Endothelial cell of umbilical vein (primary cell): ENCODE data around the gene WDR90.

ENCODE experiments used
- CTCF ChIP-seq, 2 donors: IDR thresholded peaks; 1 replicate in 1 of 2; 2 replicates in 1 of 2; pipeline ENCODE4 v1.5.1; 2011; ENCODE audit warnings: low read length in 2 of 2, mild to moderate bottlenecking in 2 of 2, moderate library complexity in 2 of 2, control low read depth in 1 of 2, inconsistent platforms in 1 of 2, low read depth in 1 of 2; ENCODE audit not compliant: insufficient read depth in 1 of 2; ENCODE audit errors: extremely low read depth in 1 of 2
- EZH2 ChIP-seq: IDR thresholded peaks from 2 replicates; pipeline ENCODE4 v1.6.1; 2012; ENCODE audit warnings: borderline replicate concordance, low read depth, mild to moderate bottlenecking, moderate library complexity, low read length, inconsistent platforms; ENCODE audit not compliant: severe bottlenecking
- MAX ChIP-seq: IDR thresholded peaks from 2 replicates; pipeline ENCODE4 v1.6.1; 2011; ENCODE audit not compliant: insufficient read depth, insufficient read length
- MYC ChIP-seq: IDR thresholded peaks from one replicate; pipeline ENCODE4 v1.6.1; 2011; ENCODE audit warnings: mild to moderate bottlenecking, low read depth, low read length
- POLR2A ChIP-seq: IDR thresholded peaks from 2 replicates; pipeline ENCODE4 v1.6.1; 2012; ENCODE audit warnings: low read depth, mild to moderate bottlenecking, control low read depth, low read length
- POLR2AphosphoS5 ChIP-seq: IDR thresholded peaks from 2 replicates; pipeline ENCODE4 v1.6.1; 2012; ENCODE audit warnings: low read depth, mild to moderate bottlenecking, control low read depth, low read length, moderate library complexity; ENCODE audit not compliant: insufficient read depth

GRCh38 chr16:668519-669171, 19.5 kb downstream of the WDR90 start:
- no peak for TF ChIP-seq CTCF (IDR thresholded peaks at IDR 0.05; ENCODE audit: extremely low read depth in 1 of 2, insufficient read depth in 1 of 2, low read depth in 1 of 2, low read length in 2 of 2)
- no peak for TF ChIP-seq POLR2A
- TF ChIP-seq POLR2AphosphoS5: no peak
- no peak for TF ChIP-seq EZH2
- TF ChIP-seq MAX: no peak
- TF ChIP-seq MYC: no peak
